ENCODE measurements around the gene MAGEA10. TPM values are rescaled to one million over a fixed set of nuclear protein-coding genes. Genes with fewer than 3 reads are reported as not detected.
A peak's percentile ranks its signal among the peaks of the same experiment; 100 is the strongest.

Gene MAGEA10
- total and polyA plus RNA-seq, 9 of the 15 experiments (the other 6 are each of a cell fraction or from before 2014, with no cell fraction given), result 0.06 to 0.45 (median 0.15) TPM; not detected in 4

GRCh38 chrX:152129069-152129844 is 9.1 kb downstream of the MAGEA10 start (continued):
- TF ChIP-seq VEZF1 (CRISPR knock-in tag; IDR thresholded peaks at IDR 0.05) (0 out of 2 replicates have a peak, but pooled peaks have one; percentile 17), EP300 (IDR thresholded peaks at IDR 0.05; ENCODE audit: low read length) (peak; percentile 59; the same call in 1 of the 2 replicates), ZNF175 (CRISPR knock-in tag; IDR thresholded peaks at IDR 0.05; ENCODE audit: low read depth) (peak; percentile 67; the same call in 1 of the 2 replicates), KLF6 (CRISPR knock-in tag; IDR thresholded peaks at IDR 0.05; ENCODE audit: borderline replicate concordance) (peak; percentile 43; the same call in 1 of the 2 replicates), FOS (IDR thresholded peaks at IDR 0.05; ENCODE audit: extremely low read depth, insufficient read length) (peak; percentile 13), ZBTB9 (CRISPR knock-in tag; IDR thresholded peaks at IDR 0.05) (peak; percentile 61; the same call in 1 of the 2 replicates), IRF9 (tag; IDR thresholded peaks at IDR 0.05) (peak; percentile 49; the same call in 1 of the 2 replicates), SMARCC2 (IDR thresholded peaks at IDR 0.05; ENCODE audit: low read depth) (peak; percentile 55; the same call in 1 of the 2 replicates), ZNF395 (CRISPR knock-in tag; IDR thresholded peaks at IDR 0.05) (0 out of 2 replicates have a peak, but pooled peaks have one; percentile 51), DDX20 (tag; IDR thresholded peaks at IDR 0.05; ENCODE audit: low read depth) (peak; percentile 68; the same call in 1 of the 2 replicates), TAF7 (tag; IDR thresholded peaks at IDR 0.05) (0 out of 2 replicates have a peak, but pooled peaks have one; percentile 28), MECOM (CRISPR knock-in tag; IDR thresholded peaks at IDR 0.05) (peak; percentile 64; the same call in 1 of the 2 replicates), ARID1B (IDR thresholded peaks at IDR 0.05) (peak; percentile 71), ZNF311 (CRISPR knock-in tag; IDR thresholded peaks at IDR 0.05) (peak; percentile 74; the same call in 1 of the 2 replicates), TRIM24 (IDR thresholded peaks at IDR 0.05) (peak; percentile 24 to 57; a peak in 2 of 4 replicates), PKNOX1 (IDR thresholded peaks at IDR 0.05) (peak; percentile 33; the same call in 1 of the 2 replicates), ZNF766 (CRISPR knock-in tag; conservative IDR thresholded peaks at IDR 0.05) (peak; percentile 44; the same call in 1 of the 2 replicates), ZNF79 (CRISPR knock-in tag; IDR thresholded peaks at IDR 0.05; ENCODE audit: low read depth) (0 out of 2 replicates have a peak, but pooled peaks have one; percentile 32), EGR1 (conservative IDR thresholded peaks at IDR 0.05) (peak; percentile 19; the same call in 1 of the 2 replicates), SRF (CRISPR knock-in tag; IDR thresholded peaks at IDR 0.05) (peak in 1 of 2 experiments; percentile 35; a peak in 1 of 4 replicates)
